ENCODE data around the gene FBLN1.
"Not testable (repeated sequence)": the region's sequence is repeated elsewhere in the genome, so short reads cannot be mapped to it uniquely, and the experiment has no call there.

The FBLN1 gene

DNA sequence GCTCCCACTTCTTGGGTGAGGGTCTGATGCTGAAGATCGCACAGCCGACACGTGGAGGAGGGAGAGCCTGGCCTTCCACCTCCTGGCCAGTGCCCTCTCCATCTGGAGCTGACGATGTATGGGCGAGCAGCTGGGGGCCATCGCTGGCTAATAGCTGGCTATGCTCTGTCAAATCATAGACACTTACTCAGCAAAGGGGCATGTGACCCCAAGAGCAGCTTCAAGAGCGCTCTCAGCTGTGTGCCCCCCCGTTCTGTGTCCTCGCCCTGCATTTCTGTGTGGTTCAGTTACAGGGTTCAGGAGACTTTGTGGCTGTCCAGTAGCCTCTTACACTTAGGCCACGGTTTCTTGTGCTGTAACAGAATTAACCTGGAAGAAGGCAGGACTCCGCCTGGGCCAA lies 26.4 kb downstream of the FBLN1 start:
- no peak for DNase-seq

DNA sequence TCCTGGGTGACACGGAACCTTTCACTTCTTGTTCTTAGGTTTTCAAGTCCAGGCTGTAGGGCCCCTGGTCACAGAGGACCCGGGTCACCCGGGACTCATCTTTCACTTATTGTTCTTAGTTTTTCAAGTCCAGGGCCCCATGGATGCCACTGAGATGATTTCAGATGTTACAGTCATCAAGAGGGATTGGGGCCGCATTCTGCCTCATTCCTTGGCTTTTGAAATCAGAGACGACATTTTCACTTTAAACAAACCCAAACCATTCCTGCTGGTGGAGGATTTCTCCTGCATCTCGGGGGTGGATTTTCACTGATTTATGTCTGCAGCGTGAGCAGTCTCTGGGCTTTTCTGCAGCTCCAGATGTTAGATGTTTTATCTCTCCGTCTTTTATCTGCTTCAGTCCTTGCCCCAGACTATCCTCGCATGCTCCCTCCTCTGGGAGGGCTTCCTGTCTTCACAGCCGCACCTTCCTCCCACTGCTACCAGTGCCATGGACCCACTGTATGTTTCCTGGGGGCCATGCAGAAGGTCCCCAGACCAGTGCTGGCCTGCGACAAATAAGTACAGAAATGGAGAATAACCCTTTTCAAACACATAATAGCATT lies 27.4 kb downstream of the FBLN1 start:
- DNase-seq, result no peak

DNA sequence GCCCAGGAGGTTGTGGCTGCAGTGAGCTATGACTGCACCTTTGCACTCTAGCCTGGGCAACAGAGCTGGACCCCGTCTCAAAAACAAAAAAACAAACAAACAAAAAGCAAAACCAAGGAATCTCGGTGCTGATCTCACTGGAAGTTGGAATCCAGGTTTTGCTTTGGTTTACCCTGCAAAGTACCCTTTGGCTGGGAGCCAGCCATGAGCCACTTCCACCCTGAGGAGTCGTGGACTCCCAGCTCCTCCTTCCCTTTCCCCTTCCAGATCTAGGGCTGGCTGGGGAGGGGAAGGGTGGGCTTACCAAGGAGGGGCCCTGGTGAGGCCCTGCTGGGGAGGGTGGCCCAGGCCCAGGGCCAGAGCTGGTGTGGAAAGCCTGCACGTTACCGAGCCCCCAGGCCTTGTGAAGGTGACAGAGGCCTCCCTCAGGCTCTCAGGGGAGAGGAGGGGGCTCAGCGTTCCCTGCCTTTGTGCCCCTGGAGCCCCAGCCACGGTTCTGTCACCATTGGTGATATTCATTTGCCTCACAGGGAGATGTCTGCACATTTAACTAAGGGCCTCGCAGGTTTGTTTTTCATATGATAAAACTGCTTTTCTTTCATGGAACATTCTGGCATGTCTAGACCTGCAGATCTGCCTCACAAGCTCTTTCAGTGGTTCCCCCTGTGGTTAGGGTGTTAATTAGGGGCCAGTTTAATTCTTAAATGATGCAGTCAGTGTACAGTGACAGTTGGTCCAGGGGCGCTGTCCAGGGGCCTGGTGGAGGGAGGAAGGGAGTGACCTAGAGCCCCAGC lies 29.0 kb downstream of the FBLN1 start:
- DNase-seq, result no peak

DNA sequence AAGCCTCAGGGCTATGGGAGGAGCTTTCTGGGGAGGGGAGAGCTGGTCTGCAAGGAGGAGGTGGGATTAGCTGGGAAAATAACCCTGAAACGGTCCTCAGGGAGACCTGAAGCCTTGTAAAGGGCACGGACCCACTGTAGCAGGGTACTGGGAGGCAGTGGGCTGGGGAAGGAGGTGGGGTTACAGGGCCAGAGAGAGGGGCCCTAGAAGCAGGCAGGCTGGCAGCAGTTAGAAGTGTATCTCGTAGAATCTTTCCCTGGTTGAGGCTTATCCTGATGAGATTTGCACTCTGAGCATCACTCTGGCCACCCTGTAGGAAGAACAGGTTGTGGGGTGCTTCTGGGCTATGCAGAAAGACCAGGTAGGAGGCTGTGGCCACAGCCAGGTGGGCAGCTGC lies 29.6 kb downstream of the FBLN1 start:
- no peak for DNase-seq

DNA sequence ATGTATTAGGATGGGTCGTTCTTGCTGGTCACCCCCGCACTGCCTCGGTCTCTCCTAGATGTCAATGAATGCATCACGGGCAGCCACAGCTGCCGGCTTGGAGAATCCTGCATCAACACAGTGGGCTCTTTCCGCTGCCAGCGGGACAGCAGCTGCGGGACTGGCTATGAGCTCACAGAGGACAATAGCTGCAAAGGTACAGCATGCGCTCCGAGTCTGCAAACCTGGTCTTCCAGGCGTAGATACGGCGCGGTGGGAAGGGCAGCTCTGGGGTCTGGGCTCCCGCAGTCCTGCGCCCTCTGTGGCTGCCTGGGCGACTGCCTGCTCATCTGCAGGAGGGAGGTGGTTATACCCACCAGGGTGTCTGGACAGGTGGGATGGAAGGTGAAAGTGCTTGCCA lies 31.0 kb downstream of the FBLN1 start:
- DNase-seq, result no peak

DNA sequence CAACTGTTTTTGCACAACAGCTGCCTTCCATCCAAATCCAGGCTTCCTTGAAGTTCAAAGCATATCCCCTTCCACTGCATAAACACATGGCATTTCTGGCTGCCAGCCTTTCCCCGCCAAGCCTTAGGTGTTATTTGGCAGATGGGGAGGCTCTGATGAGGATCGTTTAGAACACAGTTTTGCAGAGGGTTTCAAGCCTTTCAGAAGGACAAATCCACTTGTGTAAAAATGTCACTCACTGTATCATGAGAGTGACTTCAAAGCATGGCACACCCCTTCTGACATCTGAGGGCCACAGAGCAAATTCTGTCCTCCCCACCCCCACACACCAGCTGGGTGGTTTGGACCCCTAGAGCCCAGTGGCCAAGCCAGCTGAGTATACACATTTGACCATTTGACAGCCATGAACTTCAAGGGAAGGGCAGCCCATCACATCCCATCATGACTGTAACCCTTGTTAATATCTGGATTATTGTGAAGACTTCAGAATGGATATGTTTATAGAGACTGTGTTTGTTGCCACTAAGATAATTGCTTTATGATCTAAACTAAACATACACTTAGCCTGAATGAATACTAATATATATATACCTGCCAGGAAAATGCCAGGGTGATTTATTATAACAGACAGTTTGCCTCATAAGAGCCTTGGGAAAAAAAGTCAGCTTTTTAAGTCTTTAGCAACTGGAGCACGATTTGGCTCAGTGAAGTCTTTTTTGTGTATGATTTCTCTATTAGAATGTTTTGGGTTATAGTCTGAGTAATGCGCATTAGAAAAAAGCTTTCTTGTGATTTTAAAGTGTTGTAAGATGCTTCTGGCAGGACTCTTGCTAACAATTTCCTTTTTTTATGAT lies 31.9 kb downstream of the FBLN1 start:
- DNase-seq, result no peak

DNA sequence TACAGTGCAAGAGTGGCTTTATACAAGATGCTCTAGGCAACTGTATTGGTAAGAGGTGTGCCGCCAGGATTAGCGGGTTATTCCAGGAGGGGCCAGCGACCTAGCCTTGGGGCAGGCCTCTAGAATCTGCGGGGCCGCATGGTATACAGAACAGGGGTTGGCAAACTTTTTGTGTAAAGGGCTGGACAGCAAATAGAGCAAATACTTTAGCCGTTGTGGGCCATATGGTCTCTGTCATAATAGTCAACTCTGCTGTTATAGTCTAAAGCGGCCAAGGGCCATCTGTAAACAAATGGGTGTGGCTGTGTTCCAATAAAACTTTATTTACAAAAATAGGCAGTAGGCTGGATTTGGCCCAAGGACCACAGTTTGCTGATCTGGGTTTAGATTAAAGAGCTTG lies 32.6 kb downstream of the FBLN1 start:
- DNase-seq, result no peak

DNA sequence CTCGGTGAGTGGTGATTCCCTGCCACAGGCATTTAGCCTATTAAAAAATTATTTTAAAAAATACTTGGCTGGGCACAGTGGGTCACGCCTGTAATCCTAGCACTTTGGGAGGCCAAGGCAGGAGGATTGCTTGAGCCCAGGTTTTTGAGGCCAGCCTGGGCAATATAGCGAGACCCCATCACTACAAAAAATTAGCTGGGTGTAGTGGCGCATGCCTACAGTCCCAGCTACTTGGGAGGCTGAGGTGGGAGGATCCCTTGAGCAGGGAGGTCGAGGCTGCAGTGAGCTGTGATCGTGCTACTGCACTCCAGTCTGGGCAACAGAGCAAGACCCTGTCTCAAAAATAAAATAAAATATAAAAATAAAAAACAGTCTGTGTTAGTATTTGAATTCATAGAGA lies 33.2 kb downstream of the FBLN1 start:
- DNase-seq, result not testable (repeated sequence)

DNA sequence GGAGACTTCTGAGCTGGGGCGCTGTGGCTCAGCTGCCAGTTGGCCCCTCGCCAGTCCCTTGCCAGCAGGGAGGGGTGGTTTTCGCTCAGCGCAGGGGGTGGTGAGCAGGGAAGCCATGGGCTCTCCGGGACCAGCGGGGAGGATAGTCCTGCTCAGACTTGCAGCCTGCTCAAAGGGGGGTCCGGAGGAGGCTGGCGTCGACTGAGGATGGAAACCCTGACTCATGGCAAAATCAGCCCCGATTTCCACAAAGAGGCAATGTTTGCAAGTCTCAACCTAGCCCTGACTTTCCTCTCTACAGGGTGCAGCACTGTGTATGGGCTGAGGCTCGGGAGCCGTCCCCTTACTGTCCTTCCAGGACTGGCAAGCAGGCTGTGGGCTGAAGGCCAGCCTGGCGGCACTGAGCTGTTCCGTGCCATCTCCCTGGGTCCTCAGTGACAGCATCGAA lies 35.1 kb downstream of the FBLN1 start:
- DNase-seq, result no peak

DNA sequence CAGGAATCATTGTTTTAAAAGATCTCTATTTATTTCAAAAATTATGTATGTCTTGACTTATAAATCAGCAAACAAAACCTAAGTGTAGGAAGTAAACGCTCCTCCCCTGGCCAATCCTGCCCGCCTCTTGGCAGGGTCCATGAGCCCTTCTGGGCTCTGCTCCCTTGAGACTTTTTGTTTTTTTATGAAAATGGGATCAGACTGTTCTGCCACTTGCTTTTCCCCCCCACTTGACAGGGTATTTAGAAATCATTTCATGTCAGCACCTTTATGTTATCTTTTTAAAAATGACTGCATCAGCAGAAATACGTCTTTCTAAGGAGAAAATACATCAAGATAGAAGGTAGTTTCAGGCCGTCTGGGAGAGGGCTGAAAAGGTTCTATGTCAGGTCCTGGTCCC lies 35.6 kb downstream of the FBLN1 start:
- no peak for DNase-seq

DNA sequence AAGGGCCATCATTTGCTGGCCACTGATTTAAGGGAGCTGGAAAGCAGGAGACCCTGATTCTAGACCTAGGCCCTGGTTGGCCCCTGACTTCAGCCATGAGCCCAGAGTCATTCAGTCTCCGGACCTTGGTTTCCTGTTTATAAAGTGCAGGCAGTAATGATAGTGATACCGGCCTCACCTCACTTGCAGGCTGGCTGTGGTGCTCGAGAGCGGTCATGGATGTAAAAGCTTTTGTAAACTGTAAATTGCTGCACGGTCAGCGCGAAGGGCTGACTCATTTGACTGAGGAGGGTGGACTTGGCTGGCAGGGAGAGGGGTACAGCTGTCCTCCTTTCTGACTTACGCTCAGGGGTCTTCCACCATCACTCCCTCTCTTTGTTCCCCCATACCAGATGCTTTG lies 37.4 kb downstream of the FBLN1 start:
- DNase-seq, result no peak

DNA sequence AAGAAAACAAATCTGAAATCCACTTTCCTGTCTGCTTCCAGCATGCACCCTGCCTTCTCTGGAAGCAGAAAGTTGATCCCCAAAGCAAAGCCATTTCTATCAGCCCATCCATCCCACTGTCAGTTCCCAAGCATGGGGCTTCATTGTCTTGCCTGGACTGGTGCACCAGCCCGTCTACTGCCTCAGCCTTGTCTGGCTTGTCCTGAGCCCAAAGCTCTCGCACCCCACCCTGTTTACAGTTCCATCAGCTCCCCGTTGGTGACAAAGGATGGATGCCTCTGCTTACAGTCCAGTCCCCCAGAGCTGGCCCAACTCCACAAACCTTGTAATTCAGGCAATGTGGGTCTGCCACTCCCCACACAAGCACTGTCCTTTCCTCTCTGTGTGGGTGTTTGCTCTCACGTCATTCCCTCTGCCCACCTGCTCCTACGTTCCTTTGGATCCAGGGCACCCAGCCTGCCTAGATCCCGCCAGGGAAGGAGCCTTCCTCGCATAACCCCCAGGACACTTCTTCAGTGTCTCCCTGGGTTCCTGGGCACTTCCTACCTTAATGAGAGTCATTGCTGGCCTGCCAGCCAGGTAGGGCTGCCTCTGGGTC lies 38.8 kb downstream of the FBLN1 start:
- DNase-seq, result no peak

DNA sequence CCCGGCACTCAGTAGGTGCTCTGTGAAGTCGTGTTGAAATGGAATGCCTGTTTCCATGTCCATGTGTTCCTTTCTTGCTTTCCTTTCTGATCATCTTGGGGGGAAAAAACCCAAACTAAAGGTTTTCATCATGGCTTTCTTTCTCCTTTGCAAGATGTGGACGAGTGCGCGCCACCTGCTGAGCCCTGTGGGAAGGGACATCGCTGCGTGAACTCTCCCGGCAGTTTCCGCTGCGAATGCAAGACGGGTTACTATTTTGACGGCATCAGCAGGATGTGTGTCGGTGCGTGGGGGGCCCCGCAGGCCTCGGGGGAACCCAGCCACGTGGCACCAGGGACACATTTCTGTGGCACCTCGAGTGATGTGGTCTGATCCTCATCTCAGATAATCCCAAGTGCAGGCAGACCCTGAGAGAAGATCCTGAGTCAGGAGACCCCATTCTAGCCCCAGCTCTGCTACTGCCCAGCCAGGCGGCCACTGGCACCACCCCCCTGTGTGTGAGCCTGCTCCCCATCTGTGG lies 39.4 kb downstream of the FBLN1 start:
- DNase-seq, result no peak

DNA sequence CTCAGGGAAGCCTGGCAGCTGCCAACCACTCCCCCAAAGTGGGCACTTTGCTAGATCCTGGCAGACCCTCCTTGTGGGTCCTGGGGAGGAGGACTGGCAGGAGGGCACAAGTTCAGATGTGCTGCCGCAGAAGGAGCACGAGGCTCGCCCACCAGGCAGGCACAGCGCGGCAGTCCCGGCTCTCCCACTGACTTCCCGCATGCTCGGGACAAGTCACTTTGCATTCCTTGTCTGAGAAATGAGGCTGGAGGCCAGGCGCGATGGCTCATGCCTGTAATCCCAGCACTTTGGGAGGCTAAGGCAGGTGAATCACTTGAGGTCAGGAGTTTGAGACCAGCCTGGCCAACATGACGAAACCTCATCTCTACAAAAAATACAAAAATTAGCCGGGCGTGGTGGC lies 40.1 kb downstream of the FBLN1 start:
- DNase-seq, result not testable (repeated sequence)

DNA sequence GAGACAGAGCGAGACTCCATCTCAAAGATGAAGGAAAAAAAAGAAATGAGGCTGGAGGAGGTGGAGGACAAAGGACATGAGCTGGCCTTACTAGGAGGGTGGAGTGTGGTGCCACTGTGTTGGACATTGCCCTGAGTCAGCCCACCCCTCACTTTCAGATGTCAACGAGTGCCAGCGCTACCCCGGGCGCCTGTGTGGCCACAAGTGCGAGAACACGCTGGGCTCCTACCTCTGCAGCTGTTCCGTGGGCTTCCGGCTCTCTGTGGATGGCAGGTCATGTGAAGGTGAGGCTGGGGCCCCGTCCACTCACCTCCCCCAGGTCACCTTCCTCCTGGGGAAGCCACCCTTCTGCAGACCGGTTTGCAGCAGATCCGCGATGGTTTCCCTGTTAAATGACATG lies 40.6 kb downstream of the FBLN1 start:
- no peak for DNase-seq

DNA sequence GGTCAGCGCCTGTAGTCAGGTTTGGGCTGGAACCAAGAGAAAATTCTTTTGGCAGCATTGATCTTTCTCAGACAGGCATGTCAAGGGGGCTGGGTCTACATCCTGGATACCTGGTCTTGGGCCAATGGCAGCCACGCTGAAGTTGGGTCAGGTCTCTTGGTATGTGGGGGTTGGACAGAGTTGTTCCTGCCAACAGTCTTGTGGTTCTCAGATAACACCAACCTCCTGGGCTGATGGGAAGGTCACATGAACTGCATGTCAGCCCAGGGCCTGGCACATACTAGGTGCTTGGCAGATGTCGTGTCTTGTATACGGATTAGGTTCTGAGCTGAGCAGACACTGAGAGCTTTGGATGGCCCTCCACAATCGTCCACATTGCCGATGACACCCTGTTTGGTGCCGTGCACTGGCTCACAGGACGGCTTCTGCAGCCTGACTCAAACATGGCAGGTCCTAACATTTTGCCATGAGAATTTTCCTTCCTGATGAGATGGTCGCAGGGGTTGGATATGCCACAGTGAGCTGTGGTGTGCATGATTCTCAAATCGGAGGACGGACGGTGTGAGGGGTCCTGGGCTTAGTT lies 42.0 kb downstream of the FBLN1 start:
- DNase-seq, result no peak

DNA sequence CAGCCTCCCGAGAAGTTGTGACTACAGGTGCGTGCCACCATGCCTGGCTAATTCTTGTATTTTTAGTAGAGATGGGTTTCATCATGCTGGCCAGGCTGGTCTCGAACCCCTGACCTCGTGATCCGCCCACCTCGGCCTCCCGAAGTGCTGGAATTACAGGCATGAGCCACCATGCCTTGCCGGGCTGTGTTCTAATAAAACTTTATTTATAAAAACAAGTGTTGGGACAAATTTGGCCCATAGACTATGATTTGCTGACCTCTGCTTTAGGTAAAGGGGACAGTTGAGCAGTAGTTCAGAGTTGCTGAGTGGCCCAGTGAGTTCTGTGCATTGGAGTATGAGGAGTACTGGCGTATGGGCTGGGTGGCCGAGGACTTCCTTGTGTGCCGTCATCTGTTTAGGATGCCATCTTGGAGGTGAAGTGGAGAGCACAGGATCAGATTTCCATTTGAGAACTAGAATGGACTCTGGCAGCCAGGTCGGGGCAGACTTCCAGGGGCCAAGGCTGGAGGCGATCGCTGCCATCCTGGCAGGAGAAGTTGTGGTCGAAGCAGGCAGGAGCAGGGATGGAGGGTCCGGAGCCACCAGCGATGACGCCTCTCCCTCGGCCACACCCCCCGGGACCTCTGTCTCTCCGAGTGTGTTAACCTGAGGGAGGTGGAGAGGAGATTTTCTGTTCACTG lies 43.8 kb downstream of the FBLN1 start:
- no peak for DNase-seq

DNA sequence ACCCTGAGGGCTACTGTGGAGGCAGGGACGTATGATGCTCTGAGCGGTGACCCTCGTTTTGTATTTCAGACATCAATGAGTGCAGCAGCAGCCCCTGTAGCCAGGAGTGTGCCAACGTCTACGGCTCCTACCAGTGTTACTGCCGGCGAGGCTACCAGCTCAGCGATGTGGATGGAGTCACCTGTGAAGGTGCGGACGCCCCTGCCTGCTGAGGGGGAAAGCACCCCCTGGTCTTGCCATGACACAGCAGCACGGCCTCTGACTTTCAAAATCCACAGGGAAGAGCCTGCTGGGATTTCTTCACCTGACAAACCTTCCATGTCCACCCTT lies 44.3 kb downstream of the FBLN1 start:
- DNase-seq, result no peak

DNA sequence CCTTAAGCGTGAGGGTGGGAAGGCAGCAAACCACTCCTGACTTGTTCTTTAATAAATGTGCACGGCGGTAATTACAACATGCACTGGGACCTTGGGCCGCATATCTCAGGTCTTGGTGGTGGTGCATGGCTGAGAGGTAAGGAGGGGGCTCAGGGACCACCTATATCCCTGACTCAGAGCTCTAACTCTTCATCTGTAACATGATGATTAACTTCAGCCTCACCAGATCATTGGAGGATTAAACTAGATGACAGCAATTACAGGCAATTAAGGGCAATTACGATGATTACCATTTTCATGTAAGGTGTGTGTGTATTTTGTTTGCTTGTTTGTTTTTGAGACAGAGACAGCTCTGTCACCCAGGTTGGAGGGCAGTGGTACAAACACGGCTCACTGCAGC lies 45.0 kb downstream of the FBLN1 start:
- DNase-seq, result no peak

DNA sequence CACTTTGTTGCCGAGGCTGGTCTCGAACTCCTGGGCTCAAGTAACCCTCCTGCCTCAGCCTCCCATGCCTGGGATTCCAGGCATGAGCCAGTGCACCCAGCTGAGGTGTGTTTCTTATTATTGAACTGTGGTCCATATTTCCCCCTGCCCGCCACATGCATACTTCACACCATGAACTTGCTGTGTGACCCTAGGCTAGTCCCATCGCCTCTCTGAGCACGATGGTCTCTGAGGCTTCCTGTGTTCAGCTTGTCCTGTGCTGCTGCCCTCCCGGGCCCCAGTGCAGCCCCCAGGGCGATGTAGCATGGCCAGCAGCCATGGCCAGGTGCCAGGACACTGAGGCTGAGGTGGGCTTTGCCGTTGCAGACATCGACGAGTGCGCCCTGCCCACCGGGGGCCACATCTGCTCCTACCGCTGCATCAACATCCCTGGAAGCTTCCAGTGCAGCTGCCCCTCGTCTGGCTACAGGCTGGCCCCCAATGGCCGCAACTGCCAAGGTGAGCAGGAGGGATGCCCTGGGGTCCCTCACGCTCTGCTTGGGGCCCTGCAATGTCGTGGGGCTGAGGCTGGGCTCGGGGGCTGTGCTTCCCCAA lies 45.7 kb downstream of the FBLN1 start:
- no peak for DNase-seq

DNA sequence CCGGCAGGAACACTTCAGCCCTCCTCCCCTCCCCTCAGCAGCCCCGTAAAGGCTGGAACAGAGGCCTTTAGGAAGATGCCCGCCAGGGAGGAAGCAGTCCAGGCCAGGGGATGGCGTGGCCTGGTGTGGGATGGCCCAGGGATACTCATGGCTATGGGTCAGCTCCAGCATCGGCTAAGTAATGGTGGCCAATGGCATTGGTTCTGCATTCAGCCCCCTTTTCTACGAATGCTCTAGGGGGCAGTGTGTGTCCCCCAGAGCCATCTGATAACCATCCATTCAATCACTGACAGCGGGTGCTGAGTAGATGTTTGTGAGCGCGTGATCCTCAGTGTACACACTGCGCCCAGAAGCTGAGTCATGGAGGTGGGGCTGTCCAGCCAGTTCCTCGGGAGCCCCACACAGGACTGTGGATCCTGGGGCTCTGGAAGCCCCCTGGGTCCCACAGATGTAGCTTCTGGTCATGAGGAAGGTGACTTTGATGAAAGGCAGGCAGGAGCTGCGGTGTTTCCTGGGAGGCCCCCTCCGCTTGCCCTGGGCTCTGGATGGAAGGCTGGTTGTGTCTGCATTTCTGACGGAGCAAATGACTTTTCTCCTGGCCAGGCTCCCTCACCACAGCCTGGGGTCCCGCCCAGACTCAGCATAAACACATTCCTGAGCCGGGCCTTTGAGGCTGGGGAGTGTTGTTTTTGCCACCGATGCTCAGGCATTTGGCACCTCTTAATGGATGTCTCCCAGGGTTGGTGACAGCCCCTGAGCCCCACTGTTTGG lies 46.5 kb downstream of the FBLN1 start:
- DNase-seq, result no peak

Measured in NCI-H1048 (cell line).